GM23338 (cell line): ENCODE results near the gene CLK3. TPM values are rescaled to one million over a fixed set of nuclear protein-coding genes. Genes with fewer than 3 reads are reported as not detected.

Experiments used
- ATAC-seq: fragments of 200-7000 bp; cut with Tn5 transposase; 3 replicates; pipeline ENCODE4 v1.9.1; 2020
- DNase-seq: peaks from one replicate; pipeline ENCODE4 v3.0.0-alpha.2; 2015; ENCODE audit warnings: low spot score
- H2AFZ ChIP-seq: fragments of 200-600 bp; sonication (generic); 2 replicates; pipeline ENCODE4 v1.8.0; 2016; ENCODE audit warnings: antibody characterized with exemption, mild to moderate bottlenecking, moderate library complexity
- H3F3A ChIP-seq: fragments of 200-600 bp; sonication (generic); replicated peaks from 2 replicates; pipeline ENCODE4 v1.8.0; 2017; ENCODE audit warnings: antibody characterized with exemption, mixed run types, low read depth
- H3K27ac ChIP-seq: fragments of 200-600 bp; sonication (generic); 2 replicates; pipeline ENCODE4 v1.6.1; 2016; ENCODE audit warnings: low read depth
- H3K27me3 ChIP-seq: fragments of 200-600 bp; sonication (generic); 2 replicates; pipeline ENCODE4 v1.8.0; 2016; ENCODE audit warnings: mild to moderate bottlenecking, mixed run types, moderate library complexity; ENCODE audit not compliant: insufficient read depth
- H3K36me3 ChIP-seq: fragments of 200-600 bp; sonication (generic); 2 replicates; pipeline ENCODE4 v1.8.0; 2016; ENCODE audit warnings: mild to moderate bottlenecking; ENCODE audit not compliant: insufficient read depth
- H3K4me1 ChIP-seq: fragments of 200-600 bp; sonication (generic); 2 replicates; pipeline ENCODE4 v1.8.0; 2016; ENCODE audit warnings: mild to moderate bottlenecking, moderate library complexity; ENCODE audit not compliant: insufficient read depth
- H3K4me2 ChIP-seq: fragments of 200-600 bp; sonication (generic); 2 replicates; pipeline ENCODE4 v1.7.1; 2017; ENCODE audit warnings: mixed run types
- H3K4me3 ChIP-seq: fragments of 200-600 bp; sonication (generic); 2 replicates; pipeline ENCODE4 v1.6.1; 2016; ENCODE audit warnings: mixed run types
- H3K79me2 ChIP-seq: fragments of 200-600 bp; sonication (generic); replicated peaks from 2 replicates; pipeline ENCODE4 v1.8.0; 2017; ENCODE audit warnings: mild to moderate bottlenecking; ENCODE audit not compliant: insufficient read depth
- H3K9me2 ChIP-seq: fragments of 200-600 bp; sonication (generic); 2 replicates; pipeline ENCODE4 v1.8.0; 2017; ENCODE audit not compliant: insufficient read depth
- H4K20me1 ChIP-seq: fragments of 200-600 bp; sonication (generic); replicated peaks from 2 replicates; pipeline ENCODE4 v1.8.0; 2017; ENCODE audit warnings: mild to moderate bottlenecking; ENCODE audit not compliant: insufficient read depth
- H3K27ac Mint-ChIP-seq: 2 replicates; pipeline ENCODE4 v1.8.0; 2020; ENCODE audit warnings: inconsistent platforms, mild to moderate bottlenecking, moderate library complexity, mixed read lengths
- H3K27me3 Mint-ChIP-seq: 3 replicates; pipeline ENCODE4 v1.8.0; 2022; ENCODE audit warnings: low read depth, mild to moderate bottlenecking, moderate library complexity, mixed read lengths, inconsistent platforms; ENCODE audit not compliant: insufficient read depth, poor library complexity
- H3K36me3 Mint-ChIP-seq: 3 replicates; pipeline ENCODE4 v1.8.0; 2021; ENCODE audit warnings: low read depth, mild to moderate bottlenecking, inconsistent platforms, moderate library complexity, mixed read lengths
- H3K4me1 Mint-ChIP-seq: 3 replicates; pipeline ENCODE4 v1.8.0; 2020; ENCODE audit warnings: mild to moderate bottlenecking, inconsistent platforms, mixed read lengths
- H3K4me3 Mint-ChIP-seq: 3 replicates; pipeline ENCODE4 v1.8.0; 2021; ENCODE audit warnings: moderate library complexity, mild to moderate bottlenecking, inconsistent platforms, mixed read lengths
- H3K9me3 Mint-ChIP-seq: 3 replicates; pipeline ENCODE4 v1.8.0; 2020; ENCODE audit warnings: moderate library complexity, mild to moderate bottlenecking, inconsistent platforms, mixed read lengths
- CREB1 ChIP-seq: fragments of 250-450 bp; sonication (Bioruptor Pico); IDR thresholded peaks from 2 replicates; pipeline ENCODE4 v1.5.0; 2020; ENCODE audit warnings: low read depth, mild to moderate bottlenecking, moderate library complexity
- EZH2 ChIP-seq: fragments of 200-600 bp; sonication (generic); IDR thresholded peaks from one replicate; pipeline ENCODE4 v1.8.0; 2017; ENCODE audit warnings: antibody characterized with exemption, mild to moderate bottlenecking, low read depth; ENCODE audit not compliant: unreplicated experiment
- EZH2phosphoT487 ChIP-seq: fragments of 200-600 bp; sonication (generic); IDR thresholded peaks from one replicate; pipeline ENCODE4 v1.8.1; 2018; ENCODE audit warnings: antibody characterized with exemption; ENCODE audit not compliant: unreplicated experiment
- JUNB ChIP-seq: IDR thresholded peaks from one replicate; pipeline ENCODE4 v1.6.1; 2016; ENCODE audit warnings: antibody characterized with exemption; ENCODE audit not compliant: unreplicated experiment
- NANOG ChIP-seq: IDR thresholded peaks from 2 replicates; pipeline ENCODE4 v1.6.1; 2016; ENCODE audit warnings: antibody characterized with exemption, borderline replicate concordance
- POLR2AphosphoS5 ChIP-seq: IDR thresholded peaks from 2 replicates; pipeline ENCODE4 v1.6.1; 2016; ENCODE audit warnings: antibody characterized with exemption, low read depth
- REST ChIP-seq: IDR thresholded peaks from one replicate; pipeline ENCODE4 v1.6.1; 2018; ENCODE audit warnings: antibody characterized with exemption; ENCODE audit not compliant: unreplicated experiment
- STAT1 ChIP-seq: IDR thresholded peaks from one replicate; pipeline ENCODE4 v1.6.1; 2016; ENCODE audit warnings: antibody characterized with exemption; ENCODE audit not compliant: unreplicated experiment
- ZNF331 ChIP-seq: fragments of 250-450 bp; sonication (Bioruptor Pico); IDR thresholded peaks from 2 replicates; pipeline ENCODE4 v1.5.0; 2020; ENCODE audit warnings: low read depth, mild to moderate bottlenecking, moderate library complexity
- polyA plus RNA-seq: library from polyadenylated mRNA; unstranded; fragments of >200 nt; fragmentation: Nextera tagmentation; extraction: Ambion mirVana; gene quantifications from 2 replicates; pipeline ENCODE4 v1.2.1, GENCODE V29; 2016
- total RNA-seq: library from RNA; depleted of rRNA; stranded (reverse); fragments of >200 nt; shearing (Covaris generic); gene quantifications from 2 replicates; pipeline ENCODE4 v1.2.3, GENCODE V29; 2014
- TF ChIP-seq, protein P1 (sequence below): IDR thresholded peaks from 2 replicates; pipeline ENCODE4 v1.6.1; 2016; ENCODE audit warnings: antibody characterized with exemption
- TF ChIP-seq, protein P2 (sequence below): fragments of 250-450 bp; sonication (Bioruptor Pico); IDR thresholded peaks from 2 replicates; pipeline ENCODE4 v1.5.0; 2020; ENCODE audit warnings: mild to moderate bottlenecking, moderate library complexity

Gene CLK3
- total and polyA plus RNA-seq, 2 experiments from 2014 or later: 40.7 to 67.7 TPM

- TF ChIP-seq EZH2: no peak
Observed at GRCh38 chr15:74626336-74626735, 10.7 kb downstream of the CLK3 start (continued).

GRCh38 chr15:74626752-74627692 lies 11.4 kb downstream of the CLK3 start:
- H3K27me3 Mint-ChIP-seq: peaks cover 15% of the 10 kb centered on the region
- no peak overlapping the region for H3K4me3 Mint-ChIP-seq
- Histone ChIP-seq H3K9me2 (no peaks in the 10 kb centered on the region), H3K4me1 (no peaks in the 10 kb centered on the region), H3K4me2 (no peak overlapping the region), H3K27me3 (no peaks in the 10 kb centered on the region), H3K79me2 (peaks cover 7% of the 10 kb centered on the region; the same call in 1 of the 2 replicates), H3K27ac (no peak overlapping the region), H2AFZ (no peak overlapping the region), H3K36me3 (peaks cover 16% of the 10 kb centered on the region; the same call in 1 of the 2 replicates), H3K4me3 (no peak overlapping the region), H3F3A (0 out of 2 replicates have a peak, but pooled peaks cover 7% of the 10 kb centered on the region), H4K20me1 (peaks cover 14% of the 10 kb centered on the region)
- ATAC-seq (no peak), DNase-seq (no peak)
- H3K27ac Mint-ChIP-seq: no peak overlapping the region
- no peaks in the 10 kb centered on the region for H3K9me3 Mint-ChIP-seq
- TF ChIP-seq NANOG (no peak), JUNB (no peak), STAT1 (no peak), ZNF331 (CRISPR knock-in tag) (no peak), EZH2phosphoT487 (no peak), POLR2AphosphoS5 (no peak), CREB1 (CRISPR knock-in tag) (no peak), REST (no peak)
- TF ChIP-seq, protein P1, sequence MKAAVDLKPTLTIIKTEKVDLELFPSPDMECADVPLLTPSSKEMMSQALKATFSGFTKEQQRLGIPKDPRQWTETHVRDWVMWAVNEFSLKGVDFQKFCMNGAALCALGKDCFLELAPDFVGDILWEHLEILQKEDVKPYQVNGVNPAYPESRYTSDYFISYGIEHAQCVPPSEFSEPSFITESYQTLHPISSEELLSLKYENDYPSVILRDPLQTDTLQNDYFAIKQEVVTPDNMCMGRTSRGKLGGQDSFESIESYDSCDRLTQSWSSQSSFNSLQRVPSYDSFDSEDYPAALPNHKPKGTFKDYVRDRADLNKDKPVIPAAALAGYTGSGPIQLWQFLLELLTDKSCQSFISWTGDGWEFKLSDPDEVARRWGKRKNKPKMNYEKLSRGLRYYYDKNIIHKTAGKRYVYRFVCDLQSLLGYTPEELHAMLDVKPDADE: no peak
- TF ChIP-seq, protein P2, sequence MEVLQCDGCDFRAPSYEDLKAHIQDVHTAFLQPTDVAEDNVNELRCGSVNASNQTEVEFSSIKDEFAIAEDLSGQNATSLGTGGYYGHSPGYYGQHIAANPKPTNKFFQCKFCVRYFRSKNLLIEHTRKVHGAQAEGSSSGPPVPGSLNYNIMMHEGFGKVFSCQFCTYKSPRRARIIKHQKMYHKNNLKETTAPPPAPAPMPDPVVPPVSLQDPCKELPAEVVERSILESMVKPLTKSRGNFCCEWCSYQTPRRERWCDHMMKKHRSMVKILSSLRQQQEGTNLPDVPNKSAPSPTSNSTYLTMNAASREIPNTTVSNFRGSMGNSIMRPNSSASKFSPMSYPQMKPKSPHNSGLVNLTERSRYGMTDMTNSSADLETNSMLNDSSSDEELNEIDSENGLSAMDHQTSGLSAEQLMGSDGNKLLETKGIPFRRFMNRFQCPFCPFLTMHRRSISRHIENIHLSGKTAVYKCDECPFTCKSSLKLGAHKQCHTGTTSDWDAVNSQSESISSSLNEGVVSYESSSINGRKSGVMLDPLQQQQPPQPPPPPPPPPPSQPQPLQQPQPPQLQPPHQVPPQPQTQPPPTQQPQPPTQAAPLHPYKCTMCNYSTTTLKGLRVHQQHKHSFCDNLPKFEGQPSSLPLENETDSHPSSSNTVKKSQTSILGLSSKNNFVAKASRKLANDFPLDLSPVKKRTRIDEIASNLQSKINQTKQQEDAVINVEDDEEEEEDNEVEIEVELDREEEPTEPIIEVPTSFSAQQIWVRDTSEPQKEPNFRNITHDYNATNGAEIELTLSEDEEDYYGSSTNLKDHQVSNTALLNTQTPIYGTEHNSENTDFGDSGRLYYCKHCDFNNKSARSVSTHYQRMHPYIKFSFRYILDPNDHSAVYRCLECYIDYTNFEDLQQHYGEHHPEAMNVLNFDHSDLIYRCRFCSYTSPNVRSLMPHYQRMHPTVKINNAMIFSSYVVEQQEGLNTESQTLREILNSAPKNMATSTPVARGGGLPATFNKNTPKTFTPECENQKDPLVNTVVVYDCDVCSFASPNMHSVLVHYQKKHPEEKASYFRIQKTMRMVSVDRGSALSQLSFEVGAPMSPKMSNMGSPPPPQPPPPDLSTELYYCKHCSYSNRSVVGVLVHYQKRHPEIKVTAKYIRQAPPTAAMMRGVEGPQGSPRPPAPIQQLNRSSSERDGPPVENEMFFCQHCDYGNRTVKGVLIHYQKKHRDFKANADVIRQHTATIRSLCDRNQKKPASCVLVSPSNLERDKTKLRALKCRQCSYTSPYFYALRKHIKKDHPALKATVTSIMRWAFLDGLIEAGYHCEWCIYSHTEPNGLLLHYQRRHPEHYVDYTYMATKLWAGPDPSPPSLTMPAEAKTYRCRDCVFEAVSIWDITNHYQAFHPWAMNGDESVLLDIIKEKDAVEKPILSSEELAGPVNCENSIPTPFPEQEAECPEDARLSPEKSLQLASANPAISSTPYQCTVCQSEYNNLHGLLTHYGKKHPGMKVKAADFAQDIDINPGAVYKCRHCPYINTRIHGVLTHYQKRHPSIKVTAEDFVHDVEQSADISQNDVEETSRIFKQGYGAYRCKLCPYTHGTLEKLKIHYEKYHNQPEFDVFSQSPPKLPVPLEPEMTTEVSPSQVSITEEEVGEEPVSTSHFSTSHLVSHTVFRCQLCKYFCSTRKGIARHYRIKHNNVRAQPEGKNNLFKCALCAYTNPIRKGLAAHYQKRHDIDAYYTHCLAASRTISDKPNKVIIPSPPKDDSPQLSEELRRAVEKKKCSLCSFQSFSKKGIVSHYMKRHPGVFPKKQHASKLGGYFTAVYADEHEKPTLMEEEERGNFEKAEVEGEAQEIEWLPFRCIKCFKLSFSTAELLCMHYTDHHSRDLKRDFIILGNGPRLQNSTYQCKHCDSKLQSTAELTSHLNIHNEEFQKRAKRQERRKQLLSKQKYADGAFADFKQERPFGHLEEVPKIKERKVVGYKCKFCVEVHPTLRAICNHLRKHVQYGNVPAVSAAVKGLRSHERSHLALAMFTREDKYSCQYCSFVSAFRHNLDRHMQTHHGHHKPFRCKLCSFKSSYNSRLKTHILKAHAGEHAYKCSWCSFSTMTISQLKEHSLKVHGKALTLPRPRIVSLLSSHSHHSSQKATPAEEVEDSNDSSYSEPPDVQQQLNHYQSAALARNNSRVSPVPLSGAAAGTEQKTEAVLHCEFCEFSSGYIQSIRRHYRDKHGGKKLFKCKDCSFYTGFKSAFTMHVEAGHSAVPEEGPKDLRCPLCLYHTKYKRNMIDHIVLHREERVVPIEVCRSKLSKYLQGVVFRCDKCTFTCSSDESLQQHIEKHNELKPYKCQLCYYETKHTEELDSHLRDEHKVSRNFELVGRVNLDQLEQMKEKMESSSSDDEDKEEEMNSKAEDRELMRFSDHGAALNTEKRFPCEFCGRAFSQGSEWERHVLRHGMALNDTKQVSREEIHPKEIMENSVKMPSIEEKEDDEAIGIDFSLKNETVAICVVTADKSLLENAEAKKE: no peak
- peaks cover 2% of the 10 kb centered on the region; the same call in 2 of the 3 replicates for H3K4me1 Mint-ChIP-seq
- peaks cover 73% of the 10 kb centered on the region for H3K36me3 Mint-ChIP-seq
